DND-41 (cell line): ENCODE data around the gene TMEM234.

Experiments used
- ATAC-seq: fragments of 200-7000 bp; cut with Tn5 transposase; 3 replicates; pipeline ENCODE4 v1.9.1; 2021; ENCODE audit warnings: low read depth; ENCODE audit not compliant: insufficient read depth
- DNase-seq: peaks from one replicate; pipeline ENCODE4 v3.0.0-alpha.2; 2020
- H2AFZ ChIP-seq: 2 replicates; pipeline ENCODE4 v1.6.0; 2012; ENCODE audit warnings: low read depth, low read length
- H3K27ac ChIP-seq: 2 replicates; pipeline ENCODE4 v1.5.1; 2012; ENCODE audit warnings: low read length, inconsistent platforms
- H3K27me3 ChIP-seq: fragments of 200-600 bp; sonication (generic); 2 replicates; pipeline ENCODE4 v1.6.0; 2012; ENCODE audit warnings: low read length, mild to moderate bottlenecking, inconsistent platforms; ENCODE audit not compliant: insufficient read depth, poor library complexity
- H3K36me3 ChIP-seq: 2 replicates; pipeline ENCODE4 v1.5.1; 2012; ENCODE audit warnings: low read length, inconsistent platforms; ENCODE audit not compliant: insufficient read depth
- H3K4me1 ChIP-seq: 2 replicates; pipeline ENCODE4 v1.5.1; 2012; ENCODE audit warnings: mild to moderate bottlenecking, low read length; ENCODE audit not compliant: insufficient read depth
- H3K4me2 ChIP-seq: 2 replicates; pipeline ENCODE4 v1.6.0; 2012; ENCODE audit warnings: mild to moderate bottlenecking, moderate library complexity, low read length, inconsistent platforms; ENCODE audit not compliant: insufficient read depth
- H3K4me3 ChIP-seq, 2 experiments: fragments of 200-600 bp in 1 of 2; shearing (Covaris generic) in 1 of 2; 2 replicates each; pipeline ENCODE4 v1.5.1; 2012 to 2016; ENCODE audit warnings: inconsistent platforms in 2 of 2, low read length in 2 of 2, mild to moderate bottlenecking in 2 of 2, low read depth in 1 of 2, moderate library complexity in 1 of 2
- H3K79me2 ChIP-seq: 2 replicates; pipeline ENCODE4 v1.6.0; 2012; ENCODE audit warnings: low read length, inconsistent platforms; ENCODE audit not compliant: insufficient read depth
- H3K9ac ChIP-seq: 2 replicates; pipeline ENCODE4 v1.6.0; 2012; ENCODE audit warnings: low read depth, mild to moderate bottlenecking, inconsistent platforms, low read length, moderate library complexity
- H3K9me3 ChIP-seq: 2 replicates; pipeline ENCODE4 v1.5.1; 2012; ENCODE audit warnings: low read length, moderate library complexity, mild to moderate bottlenecking, inconsistent platforms; ENCODE audit not compliant: insufficient read depth, severe bottlenecking
- H4K20me1 ChIP-seq: 2 replicates; pipeline ENCODE4 v1.6.0; 2012; ENCODE audit warnings: low read length; ENCODE audit not compliant: insufficient read depth
- EZH2 ChIP-seq: IDR thresholded peaks from 3 replicates; pipeline ENCODE4 v1.6.1; 2012; ENCODE audit warnings: borderline replicate concordance, low read depth, mild to moderate bottlenecking, moderate library complexity, low read length, inconsistent platforms; ENCODE audit not compliant: severe bottlenecking
- TF ChIP-seq, protein P1 (sequence below): IDR thresholded peaks from 2 replicates; pipeline ENCODE4 v1.5.1; 2012; ENCODE audit warnings: borderline replicate concordance, low read length, moderate library complexity, mild to moderate bottlenecking; ENCODE audit not compliant: poor library complexity, severe bottlenecking; ENCODE audit errors: extremely low read depth

Gene TMEM234

DNA sequence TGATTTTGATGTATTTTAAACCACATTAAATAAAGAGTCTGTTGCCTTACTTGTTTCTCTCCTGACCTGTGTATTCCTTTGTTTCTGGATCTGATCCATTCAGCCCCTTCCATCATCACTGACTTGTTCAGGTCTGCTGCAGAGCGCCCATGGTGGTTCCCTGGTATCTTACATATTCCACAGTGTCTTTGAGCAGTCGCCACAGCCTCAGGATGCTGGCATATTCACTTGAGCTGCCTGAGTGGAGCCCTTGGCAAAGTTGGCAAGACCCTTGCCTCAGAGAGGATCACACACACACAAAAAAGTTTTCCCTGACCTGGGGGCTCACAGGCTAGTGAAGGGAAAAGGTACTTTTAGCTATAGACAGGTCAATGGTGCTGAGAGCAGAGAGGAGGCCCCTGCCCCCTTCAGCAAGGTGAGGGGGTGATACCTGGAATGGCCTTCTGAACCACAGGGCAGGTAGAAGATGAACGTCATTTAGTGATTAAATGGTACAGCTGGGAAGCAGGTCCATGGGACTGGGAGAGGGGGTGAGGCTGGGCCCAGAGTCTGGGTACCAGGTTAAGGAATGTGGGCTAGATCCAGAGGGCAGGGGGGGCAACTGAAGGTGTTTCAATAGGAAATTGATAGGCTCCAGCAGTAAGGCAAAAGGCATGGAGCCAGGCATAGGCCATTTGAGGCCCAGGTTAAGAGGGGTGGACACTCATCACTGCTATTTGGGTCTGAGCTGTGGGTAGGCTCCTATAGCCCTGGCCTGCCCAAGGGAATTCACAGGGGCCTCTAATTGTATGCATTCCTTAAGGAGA is 23.7 kb downstream of the TMEM234 start:
- Histone ChIP-seq H2AFZ (no peak overlapping the region), H3K4me2 (no peak overlapping the region; the same call in 1 of the 2 replicates), H3K4me3 (no peak overlapping the region), H3K9ac (peak overlapping the region; percentile 5; the same call in 1 of the 2 replicates), H3K27me3 (no peaks in the 10 kb centered on the region), H3K79me2 (peaks cover 12% of the 10 kb centered on the region), H3K9me3 (no peaks in the 10 kb centered on the region), H3K36me3 (peaks cover 51% of the 10 kb centered on the region), H4K20me1 (peaks cover 36% of the 10 kb centered on the region; the same call in 1 of the 2 replicates), H3K4me1 (peaks cover 65% of the 10 kb centered on the region), H3K27ac (no peak overlapping the region)
- no peak for TF ChIP-seq EZH2
- TF ChIP-seq, protein P1, sequence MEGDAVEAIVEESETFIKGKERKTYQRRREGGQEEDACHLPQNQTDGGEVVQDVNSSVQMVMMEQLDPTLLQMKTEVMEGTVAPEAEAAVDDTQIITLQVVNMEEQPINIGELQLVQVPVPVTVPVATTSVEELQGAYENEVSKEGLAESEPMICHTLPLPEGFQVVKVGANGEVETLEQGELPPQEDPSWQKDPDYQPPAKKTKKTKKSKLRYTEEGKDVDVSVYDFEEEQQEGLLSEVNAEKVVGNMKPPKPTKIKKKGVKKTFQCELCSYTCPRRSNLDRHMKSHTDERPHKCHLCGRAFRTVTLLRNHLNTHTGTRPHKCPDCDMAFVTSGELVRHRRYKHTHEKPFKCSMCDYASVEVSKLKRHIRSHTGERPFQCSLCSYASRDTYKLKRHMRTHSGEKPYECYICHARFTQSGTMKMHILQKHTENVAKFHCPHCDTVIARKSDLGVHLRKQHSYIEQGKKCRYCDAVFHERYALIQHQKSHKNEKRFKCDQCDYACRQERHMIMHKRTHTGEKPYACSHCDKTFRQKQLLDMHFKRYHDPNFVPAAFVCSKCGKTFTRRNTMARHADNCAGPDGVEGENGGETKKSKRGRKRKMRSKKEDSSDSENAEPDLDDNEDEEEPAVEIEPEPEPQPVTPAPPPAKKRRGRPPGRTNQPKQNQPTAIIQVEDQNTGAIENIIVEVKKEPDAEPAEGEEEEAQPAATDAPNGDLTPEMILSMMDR = no peak
- ATAC-seq = no peak
- DNase-seq = no peak

DNA sequence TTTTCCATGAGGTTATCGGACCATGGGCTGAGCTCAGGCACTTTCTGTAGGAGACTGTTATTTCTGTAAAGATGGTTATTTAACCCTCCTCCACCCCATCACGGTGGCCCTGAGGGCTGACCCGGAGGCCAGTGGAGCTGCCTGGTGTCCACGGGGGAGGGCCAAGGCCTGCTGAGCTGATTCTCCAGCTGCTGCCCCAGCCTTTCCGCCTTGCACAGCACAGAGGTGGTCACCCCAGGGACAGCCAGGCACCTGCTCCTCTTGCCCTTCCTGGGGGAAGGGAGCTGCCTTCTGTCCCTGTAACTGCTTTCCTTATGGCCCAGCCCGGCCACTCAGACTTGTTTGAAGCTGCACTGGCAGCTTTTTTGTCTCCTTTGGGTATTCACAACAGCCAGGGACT is 24.3 kb downstream of the TMEM234 start:
- H3K4me2 ChIP-seq = no peak overlapping the region
- TF ChIP-seq EZH2 = no peak
- TF ChIP-seq, protein P1 = no peak
- peaks cover 65% of the 10 kb centered on the region for H3K4me1 ChIP-seq
- no peak overlapping the region for H3K9ac ChIP-seq
- DNase-seq = no peak
- peaks cover 39% of the 10 kb centered on the region; the same call in 1 of the 2 replicates for H4K20me1 ChIP-seq
- no peak for ATAC-seq
- no peaks in the 10 kb centered on the region for H3K9me3 ChIP-seq
- H3K36me3 ChIP-seq = peaks cover 57% of the 10 kb centered on the region
- H3K4me3 ChIP-seq = no peak overlapping the region
- peaks cover 12% of the 10 kb centered on the region for H3K79me2 ChIP-seq
- no peak overlapping the region for H3K27ac ChIP-seq
- H2AFZ ChIP-seq = no peak overlapping the region
- H3K27me3 ChIP-seq = no peaks in the 10 kb centered on the region

DNA sequence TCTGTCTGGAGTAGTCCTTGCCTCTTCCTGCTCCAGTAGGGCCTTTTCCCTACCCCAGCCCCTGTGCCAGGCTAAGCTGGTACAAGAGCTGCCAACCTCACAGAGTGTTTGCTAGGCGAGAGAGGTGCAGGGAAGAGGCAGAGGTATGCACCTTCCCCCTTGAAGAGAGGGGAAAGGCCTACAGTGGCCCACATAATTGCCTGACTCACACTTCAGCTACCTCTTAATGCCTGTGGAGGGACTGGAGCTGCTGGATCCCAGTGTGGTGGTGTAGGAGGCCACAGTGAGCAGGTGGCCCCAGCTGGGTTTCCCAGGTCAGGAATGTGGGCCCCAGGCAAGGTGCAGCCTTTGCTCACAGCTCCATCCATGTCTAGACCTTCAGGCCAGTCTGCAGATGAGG is 25.1 kb downstream of the TMEM234 start:
- Histone ChIP-seq H3K27ac (no peak overlapping the region), H3K36me3 (peaks cover 64% of the 10 kb centered on the region), H4K20me1 (peaks cover 46% of the 10 kb centered on the region; the same call in 1 of the 2 replicates), H3K79me2 (peaks cover 5% of the 10 kb centered on the region), H3K4me1 (peaks cover 62% of the 10 kb centered on the region), H3K9me3 (no peaks in the 10 kb centered on the region), H3K4me3 (no peak overlapping the region), H3K9ac (no peak overlapping the region), H2AFZ (no peak overlapping the region), H3K27me3 (no peaks in the 10 kb centered on the region), H3K4me2 (no peak overlapping the region)
- TF ChIP-seq, protein P1 = no peak
- no peak for TF ChIP-seq EZH2
- ATAC-seq (no peak), DNase-seq (no peak)
